ENCODE measurements around the gene ELMOD3. TPM values are rescaled to one million over a fixed set of nuclear protein-coding genes. Genes with fewer than 3 reads are reported as not detected.
A peak's percentile ranks its signal among the peaks of the same experiment; 100 is the strongest.

The ELMOD3 gene
- total RNA-seq, 1 experiment from 2014 or later, result 10.3 TPM

DNA sequence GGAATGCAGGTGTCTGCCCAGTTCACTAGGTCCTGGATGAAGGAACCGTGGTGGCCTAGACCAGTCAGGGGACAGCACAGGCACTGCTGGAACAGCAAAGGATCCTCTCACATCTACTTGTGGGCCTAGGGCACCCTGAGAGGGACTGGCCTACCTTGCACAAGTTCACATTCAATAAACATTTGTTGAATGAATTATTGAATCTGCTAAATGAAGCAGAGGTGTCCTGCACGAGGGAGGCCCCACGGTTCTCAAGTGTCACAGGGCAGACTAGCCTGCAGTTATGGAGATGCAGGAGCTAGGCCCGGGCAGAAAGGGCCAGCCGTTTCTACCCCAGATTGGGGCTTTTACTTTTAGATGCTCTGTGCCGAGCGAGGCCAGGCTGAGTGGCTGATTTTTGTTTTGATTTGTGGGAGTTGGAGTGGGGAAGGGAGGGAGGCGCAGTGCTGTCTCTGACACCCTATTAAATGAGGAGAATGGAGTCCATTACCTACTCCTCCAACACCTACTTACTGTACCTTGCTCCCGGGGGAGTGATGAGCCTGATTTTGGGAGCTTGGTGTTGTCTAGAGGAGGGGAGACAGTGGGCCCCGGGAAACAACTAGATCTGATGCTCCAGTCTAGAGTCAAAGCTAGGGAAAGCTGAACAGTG, 82.4 kb downstream of the ELMOD3 start:
- H3K9me3 Mint-ChIP-seq (ENCODE audit: unreplicated experiment), result no peaks in the 10 kb centered on the region
- Histone ChIP-seq H3K4me3 (ENCODE audit: low read depth, low read length) (no peak overlapping the region), H3K36me3 (ENCODE audit: control insufficient read depth, insufficient read depth, low read length) (no peaks in the 10 kb centered on the region), H3K9me3 (no peaks in the 10 kb centered on the region), H3K27me3 (replicated peaks; ENCODE audit: control insufficient read depth, insufficient read depth, low read length) (no peaks in the 10 kb centered on the region), H3K4me1 (peaks cover 18% of the 10 kb centered on the region)
- intact Hi-C loops (cut with micrococcal nuclease; ENCODE audit: unreplicated experiment), result no loop called here
- H3K4me3 Mint-ChIP-seq (ENCODE audit: unreplicated experiment), result peak overlapping the region; percentile 73
- peak overlapping the region; percentile 80 for H3K27ac Mint-ChIP-seq (ENCODE audit: unreplicated experiment)
- H3K4me1 Mint-ChIP-seq (ENCODE audit: low read depth, unreplicated experiment), result peaks cover 6% of the 10 kb centered on the region
- ChIA-PET CTCF (interaction anchor here (0.6 to 1.0 kb wide), 3 partner anchors 9 to 149 kb away, joined by 3 to 4 read pairs (median 3); no protein-coding TSS in a partner anchor), POLR2A (interaction anchor here (0.6 to 0.8 kb wide), 5 partner anchors 16 to 463 kb away, joined by 3 to 9 read pairs (median 7); no protein-coding TSS in a partner anchor)
- TF ChIP-seq, protein P1, sequence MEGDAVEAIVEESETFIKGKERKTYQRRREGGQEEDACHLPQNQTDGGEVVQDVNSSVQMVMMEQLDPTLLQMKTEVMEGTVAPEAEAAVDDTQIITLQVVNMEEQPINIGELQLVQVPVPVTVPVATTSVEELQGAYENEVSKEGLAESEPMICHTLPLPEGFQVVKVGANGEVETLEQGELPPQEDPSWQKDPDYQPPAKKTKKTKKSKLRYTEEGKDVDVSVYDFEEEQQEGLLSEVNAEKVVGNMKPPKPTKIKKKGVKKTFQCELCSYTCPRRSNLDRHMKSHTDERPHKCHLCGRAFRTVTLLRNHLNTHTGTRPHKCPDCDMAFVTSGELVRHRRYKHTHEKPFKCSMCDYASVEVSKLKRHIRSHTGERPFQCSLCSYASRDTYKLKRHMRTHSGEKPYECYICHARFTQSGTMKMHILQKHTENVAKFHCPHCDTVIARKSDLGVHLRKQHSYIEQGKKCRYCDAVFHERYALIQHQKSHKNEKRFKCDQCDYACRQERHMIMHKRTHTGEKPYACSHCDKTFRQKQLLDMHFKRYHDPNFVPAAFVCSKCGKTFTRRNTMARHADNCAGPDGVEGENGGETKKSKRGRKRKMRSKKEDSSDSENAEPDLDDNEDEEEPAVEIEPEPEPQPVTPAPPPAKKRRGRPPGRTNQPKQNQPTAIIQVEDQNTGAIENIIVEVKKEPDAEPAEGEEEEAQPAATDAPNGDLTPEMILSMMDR (IDR thresholded peaks at IDR 0.05; ENCODE audit: insufficient read depth in 1 of 2, low read depth in 1 of 2, low read length in 1 of 2, severe bottlenecking in 1 of 2, unreplicated experiment in 1 of 2), result no peak
- H3K27me3 Mint-ChIP-seq (ENCODE audit: insufficient read depth, unreplicated experiment), result no peaks in the 10 kb centered on the region
- no peaks in the 10 kb centered on the region for H3K36me3 Mint-ChIP-seq (ENCODE audit: insufficient read depth, unreplicated experiment)
- no peak for DNase-seq
- TSS peak; percentile 21 for BruUV-seq (replicated peaks)

DNA sequence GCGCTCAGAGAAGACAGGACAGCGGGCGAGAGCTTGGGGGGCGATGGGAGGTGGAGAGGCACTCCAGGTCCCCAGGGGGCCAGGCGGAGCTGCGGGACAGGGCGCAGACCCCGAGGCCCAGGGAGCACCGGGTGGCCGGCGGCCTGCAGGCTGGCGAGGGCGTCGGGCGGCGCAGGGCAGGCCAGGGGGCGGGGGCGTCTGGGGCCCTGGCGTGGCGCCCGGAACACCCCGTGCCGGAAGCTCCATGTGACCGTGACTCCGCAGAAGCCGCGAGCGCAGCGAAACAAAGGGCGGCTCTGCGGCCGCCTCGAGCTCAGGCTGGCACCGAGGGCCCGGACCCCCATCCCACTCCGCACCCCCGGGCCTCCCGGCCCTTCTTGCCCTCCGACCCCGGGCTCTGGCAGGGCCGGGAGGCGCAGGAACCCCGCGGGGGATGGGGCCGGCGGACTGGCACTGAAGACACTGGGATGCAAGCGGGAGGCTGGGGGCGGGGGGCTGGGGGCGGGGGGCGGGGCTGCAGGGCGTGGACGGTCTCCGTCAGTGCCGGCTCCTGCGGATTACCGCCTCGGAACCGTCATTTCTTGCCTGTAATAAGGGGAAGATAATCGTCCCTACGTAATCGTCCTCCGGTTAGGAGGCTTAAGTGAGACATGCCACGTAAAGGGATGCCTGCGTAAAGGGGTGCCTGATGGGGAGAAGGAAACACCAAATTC, 83.1 kb downstream of the ELMOD3 start:
- Histone ChIP-seq H3K4me1 (peaks cover 18% of the 10 kb centered on the region), H3K36me3 (ENCODE audit: control insufficient read depth, insufficient read depth, low read length) (no peaks in the 10 kb centered on the region), H3K27me3 (replicated peaks; ENCODE audit: control insufficient read depth, insufficient read depth, low read length) (no peaks in the 10 kb centered on the region), H3K4me3 (ENCODE audit: low read depth, low read length) (peak overlapping the region; percentile 40), H3K9me3 (no peaks in the 10 kb centered on the region)
- DNase-seq, result peak in 1 of 2 experiments; percentile 44
- CTCF ChIA-PET, result interaction anchor here (0.6 to 1.0 kb wide), 2 partner anchors 114 to 148 kb away, joined by 3 to 4 read pairs; no protein-coding TSS in a partner anchor
- TF ChIP-seq, protein P1 (IDR thresholded peaks at IDR 0.05; ENCODE audit: insufficient read depth in 1 of 2, low read depth in 1 of 2, low read length in 1 of 2, severe bottlenecking in 1 of 2, unreplicated experiment in 1 of 2), result no peak
- BruUV-seq (replicated peaks), result no TSS peak
- Mint-ChIP-seq H3K27ac (ENCODE audit: unreplicated experiment) (peak overlapping the region; percentile 80), H3K36me3 (ENCODE audit: insufficient read depth, unreplicated experiment) (no peaks in the 10 kb centered on the region), H3K9me3 (ENCODE audit: unreplicated experiment) (no peaks in the 10 kb centered on the region), H3K4me1 (ENCODE audit: low read depth, unreplicated experiment) (peaks cover 6% of the 10 kb centered on the region), H3K4me3 (ENCODE audit: unreplicated experiment) (peak overlapping the region; percentile 73), H3K27me3 (ENCODE audit: insufficient read depth, unreplicated experiment) (no peaks in the 10 kb centered on the region)
- intact Hi-C loops (cut with micrococcal nuclease; ENCODE audit: unreplicated experiment), result loop anchor here (1.0 kb wide), 1 partner anchor 16 kb away; no protein-coding TSS in a partner anchor
- POLR2A ChIA-PET, result interaction anchor here (0.5 to 1.5 kb wide), 8 partner anchors 16 to 477 kb away, joined by 3 to 9 read pairs (median 4); no protein-coding TSS in a partner anchor

Data from Caco-2 (cell line).